Natural killer cell (primary cell): Measurements from ENCODE around the gene PTPRK. TPM values are rescaled to one million over a fixed set of nuclear protein-coding genes. Genes with fewer than 3 reads are reported as not detected.
A peak's percentile ranks its signal among the peaks of the same experiment; 100 is the strongest.

Experiments
- ATAC-seq, 3 donors: fragments of 150-1000 bp in 2 of 3; fragments of 200-7000 bp in 1 of 3; cut with Tn5 transposase; 1 replicate in 1 of 3; 2 replicates in 2 of 3; pipeline ENCODE4 v1.10.0; 2021; ENCODE audit warnings: mild to moderate bottlenecking in 2 of 3, moderate library complexity in 2 of 3
- DNase-seq, 2 donors: peaks; one replicate each; pipeline versions ENCODE4 v3.0.0 to v3.0.0-alpha.2; 2013 to 2021; ENCODE audit warnings: mixed read lengths in 1 of 2
- H3K27ac ChIP-seq: one replicate; pipeline ENCODE4 v1.5.1; 2013; ENCODE audit warnings: mild to moderate bottlenecking, low read length
- H3K27me3 ChIP-seq: one replicate; pipeline ENCODE4 v1.6.1; 2013; ENCODE audit warnings: low read length; ENCODE audit not compliant: control insufficient read depth, insufficient read depth
- H3K36me3 ChIP-seq: one replicate; pipeline ENCODE4 v1.6.1; 2013; ENCODE audit warnings: low read length; ENCODE audit not compliant: control insufficient read depth, insufficient read depth
- H3K4me1 ChIP-seq: one replicate; pipeline ENCODE4 v1.6.1; 2013; ENCODE audit warnings: low read length; ENCODE audit not compliant: control insufficient read depth, insufficient read depth
- H3K4me3 ChIP-seq: one replicate; pipeline ENCODE4 v1.5.1; 2013; ENCODE audit warnings: low read length
- H3K9me3 ChIP-seq: one replicate; pipeline ENCODE4 v1.6.1; 2013; ENCODE audit warnings: low read length; ENCODE audit not compliant: control insufficient read depth, insufficient read depth
- H3K27ac Mint-ChIP-seq, 2 donors: one replicate each; pipeline ENCODE4 v1.8.0; 2022; ENCODE audit warnings: mild to moderate bottlenecking in 2 of 2, mixed read lengths in 2 of 2, moderate library complexity in 1 of 2
- H3K27me3 Mint-ChIP-seq, 2 donors: one replicate each; pipeline ENCODE4 v1.8.0; 2022; ENCODE audit warnings: low read depth in 2 of 2, mixed read lengths in 2 of 2
- H3K36me3 Mint-ChIP-seq: one replicate; pipeline ENCODE4 v1.8.0; 2022; ENCODE audit warnings: mixed read lengths
- H3K4me1 Mint-ChIP-seq, 2 donors: one replicate each; pipeline ENCODE4 v1.8.0; 2022; ENCODE audit warnings: mixed read lengths in 2 of 2
- H3K4me3 Mint-ChIP-seq: one replicate; pipeline ENCODE4 v1.8.0; 2022; ENCODE audit warnings: mild to moderate bottlenecking, moderate library complexity, mixed read lengths
- H3K9me3 Mint-ChIP-seq, 2 donors: one replicate each; pipeline ENCODE4 v1.8.0; 2022; ENCODE audit warnings: mixed read lengths in 2 of 2
- WGBS: methylation state at CpG from one replicate; pipeline ENCODE4 v1.1.7; 2013; ENCODE audit warnings: missing lambda C conversion rate; ENCODE audit not compliant: insufficient coverage; 5-methylcytosine and 5-hydroxymethylcytosine counted together
- intact Hi-C: fragments of 100-400 bp; cut with micrococcal nuclease; formaldehyde crosslinking; loops from one replicate; pipeline ENCODE4 v1.14.2; 2022
- total RNA-seq, 4 donors: library from RNA; stranded (reverse); fragments of 120-200 nt in 1 of 4; gene quantifications; one replicate each; pipeline versions ENCODE4 v1.2.3 to v1.2.4, GENCODE V29; 2013 to 2022
- TF ChIP-seq, protein P1 (sequence below): fragments of 200-600 bp; IDR thresholded peaks from one replicate; pipeline ENCODE4 v1.8.0; 2022; ENCODE audit warnings: antibody characterized with exemption

Gene PTPRK
- total RNA-seq, 3 donors from 2014 or later (not counting 1 experiment from before 2014, with no cell fraction given), result 0.14 to 1.2 (median 0.95) TPM

DNA sequence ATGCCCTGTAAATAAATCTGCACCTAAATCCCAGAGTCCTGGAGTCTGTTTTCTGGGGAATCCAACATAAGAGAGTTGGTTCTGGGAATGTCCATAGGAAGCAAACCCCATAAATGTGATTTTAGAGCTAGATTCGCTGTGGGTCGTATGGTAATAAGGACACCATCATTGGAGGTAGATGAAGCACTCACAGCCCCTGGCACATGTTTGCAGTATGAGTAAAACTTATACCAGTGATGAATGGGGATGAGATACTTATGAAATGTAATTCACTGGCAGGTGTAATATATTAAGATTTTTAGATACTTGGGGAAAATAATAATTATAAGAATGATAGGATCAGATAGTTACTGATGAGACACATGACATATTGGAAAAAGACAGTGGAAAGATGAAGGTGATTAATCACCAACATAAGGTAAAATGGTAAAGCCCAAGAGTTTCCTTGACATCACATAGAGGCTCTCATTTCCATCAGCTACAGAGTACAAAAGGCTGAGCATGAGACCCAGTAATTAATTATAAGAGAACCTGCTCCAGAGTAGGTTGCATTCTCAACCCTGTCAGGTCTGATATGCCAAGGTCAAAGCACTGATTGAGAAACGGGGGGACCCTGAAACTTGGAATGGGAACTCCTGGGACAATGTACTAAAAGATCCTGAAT, 574.8 kb downstream of the PTPRK start:
- no peak for ATAC-seq
- Histone ChIP-seq H3K9me3 (no peaks in the 10 kb centered on the region), H3K36me3 (no peaks in the 10 kb centered on the region), H3K27ac (no peak overlapping the region), H3K4me1 (peaks cover 2% of the 10 kb centered on the region), H3K27me3 (no peaks in the 10 kb centered on the region), H3K4me3 (no peak overlapping the region)
- Mint-ChIP-seq H3K27ac (no peak overlapping the region), H3K27me3 (peaks cover 0 to 2% of the 10 kb centered on the region in 2 donors), H3K9me3 (peaks cover 3 to 4% of the 10 kb centered on the region in 2 donors), H3K4me3 (no peak overlapping the region), H3K36me3 (peaks cover 6% of the 10 kb centered on the region), H3K4me1 (peaks cover 10 to 18% of the 10 kb centered on the region in 2 donors)
- TF ChIP-seq, protein P1, sequence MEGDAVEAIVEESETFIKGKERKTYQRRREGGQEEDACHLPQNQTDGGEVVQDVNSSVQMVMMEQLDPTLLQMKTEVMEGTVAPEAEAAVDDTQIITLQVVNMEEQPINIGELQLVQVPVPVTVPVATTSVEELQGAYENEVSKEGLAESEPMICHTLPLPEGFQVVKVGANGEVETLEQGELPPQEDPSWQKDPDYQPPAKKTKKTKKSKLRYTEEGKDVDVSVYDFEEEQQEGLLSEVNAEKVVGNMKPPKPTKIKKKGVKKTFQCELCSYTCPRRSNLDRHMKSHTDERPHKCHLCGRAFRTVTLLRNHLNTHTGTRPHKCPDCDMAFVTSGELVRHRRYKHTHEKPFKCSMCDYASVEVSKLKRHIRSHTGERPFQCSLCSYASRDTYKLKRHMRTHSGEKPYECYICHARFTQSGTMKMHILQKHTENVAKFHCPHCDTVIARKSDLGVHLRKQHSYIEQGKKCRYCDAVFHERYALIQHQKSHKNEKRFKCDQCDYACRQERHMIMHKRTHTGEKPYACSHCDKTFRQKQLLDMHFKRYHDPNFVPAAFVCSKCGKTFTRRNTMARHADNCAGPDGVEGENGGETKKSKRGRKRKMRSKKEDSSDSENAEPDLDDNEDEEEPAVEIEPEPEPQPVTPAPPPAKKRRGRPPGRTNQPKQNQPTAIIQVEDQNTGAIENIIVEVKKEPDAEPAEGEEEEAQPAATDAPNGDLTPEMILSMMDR, result no peak
- intact Hi-C loops, result no loop called here
- DNase-seq, result no peak
- 98% methylated on average over 3 of the region's 3 CpGs for WGBS

DNA sequence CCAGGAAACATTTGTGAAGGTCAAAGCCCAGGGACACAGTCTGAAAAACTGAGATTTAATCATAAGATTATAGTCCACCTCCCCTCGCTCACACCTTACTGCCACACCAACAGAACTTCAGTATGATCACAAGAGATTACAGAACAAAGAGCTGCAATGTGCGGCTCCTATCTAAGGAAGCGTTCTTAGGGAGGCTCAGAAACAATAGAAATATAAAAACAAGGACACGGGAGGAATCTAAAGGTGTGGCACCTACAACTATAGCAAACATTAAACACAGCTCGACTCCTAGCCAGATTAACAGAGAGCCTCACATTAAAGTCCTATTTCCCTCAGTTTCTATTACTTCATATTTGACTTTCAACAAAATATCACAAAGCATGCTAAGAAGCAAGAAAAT, 579.2 kb downstream of the PTPRK start:
- intact Hi-C loops, result no loop called here
- Mint-ChIP-seq H3K4me3 (no peak overlapping the region), H3K9me3 (peaks cover 1 to 2% of the 10 kb centered on the region in 2 donors), H3K4me1 (peaks cover 14 to 17% of the 10 kb centered on the region in 2 donors), H3K36me3 (peaks cover 4% of the 10 kb centered on the region), H3K27ac (no peak overlapping the region), H3K27me3 (peaks cover 0 to 2% of the 10 kb centered on the region in 2 donors)
- WGBS, result 97% methylated on average over 5 of the region's 5 CpGs
- no peak overlapping the region for H3K4me3 ChIP-seq
- H3K9me3 ChIP-seq, result no peaks in the 10 kb centered on the region
- ATAC-seq (no peak), DNase-seq (no peak)
- H3K4me1 ChIP-seq, result no peaks in the 10 kb centered on the region
- H3K27me3 ChIP-seq, result no peaks in the 10 kb centered on the region
- TF ChIP-seq, protein P1, result no peak
- no peaks in the 10 kb centered on the region for H3K36me3 ChIP-seq
- no peak overlapping the region for H3K27ac ChIP-seq

DNA sequence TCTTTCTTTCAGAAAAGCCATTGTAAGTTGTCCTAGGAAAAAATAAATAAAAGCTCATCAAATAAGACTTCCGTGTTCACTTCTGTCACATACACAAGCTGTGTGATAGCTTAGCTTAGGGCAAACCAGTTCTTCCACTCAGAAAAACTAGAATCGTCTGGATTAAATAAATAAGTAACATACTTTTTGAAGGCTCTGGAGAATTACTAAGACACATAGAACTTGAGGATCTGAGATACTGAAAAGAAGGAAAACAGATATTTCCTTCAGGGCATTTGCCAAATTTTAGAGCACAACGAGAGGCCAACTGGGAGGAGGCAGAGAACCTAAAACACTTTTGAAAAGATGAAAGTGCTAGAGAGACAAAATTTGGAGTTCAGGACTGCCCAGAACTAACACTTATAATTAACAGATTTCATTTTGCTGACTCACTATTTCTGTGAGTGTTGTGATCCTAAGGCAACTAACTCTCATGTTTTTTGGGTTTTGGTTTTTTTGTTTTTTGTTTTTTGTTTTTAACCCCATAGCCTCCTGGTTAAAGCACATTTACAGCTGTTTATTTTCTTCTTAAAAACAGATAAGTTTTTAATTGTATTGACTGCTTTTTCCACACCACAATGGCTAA, 580.8 kb downstream of the PTPRK start:
- Histone ChIP-seq H3K4me1 (no peaks in the 10 kb centered on the region), H3K9me3 (no peaks in the 10 kb centered on the region), H3K27me3 (no peaks in the 10 kb centered on the region), H3K36me3 (no peaks in the 10 kb centered on the region), H3K27ac (no peak overlapping the region), H3K4me3 (no peak overlapping the region)
- DNase-seq (no peak), ATAC-seq (peak in 1 of 3 donors; percentile 50)
- H3K4me1 Mint-ChIP-seq, result peaks cover 14 to 17% of the 10 kb centered on the region in 2 donors
- H3K27ac Mint-ChIP-seq, result peak overlapping the region; percentile 4 to 30
- H3K27me3 Mint-ChIP-seq, result peaks cover 0 to 2% of the 10 kb centered on the region in 2 donors
- WGBS, result 63% methylated on average over 2 of the region's 3 CpGs
- TF ChIP-seq, protein P1, result no peak
- intact Hi-C loops, result no loop called here
- H3K36me3 Mint-ChIP-seq, result no peaks in the 10 kb centered on the region
- no peaks in the 10 kb centered on the region for H3K9me3 Mint-ChIP-seq
- no peak overlapping the region for H3K4me3 Mint-ChIP-seq
